CD4-positive, alpha-beta T cell (primary cell): ENCODE results near the gene DOCK4. TPM values are rescaled to one million over a fixed set of nuclear protein-coding genes. Genes with fewer than 3 reads are reported as not detected.

Experiments used
- ATAC-seq: fragments of 200-7000 bp; cut with Tn5 transposase; one replicate; pipeline ENCODE4 v1.10.0; 2022; ENCODE audit warnings: mild to moderate bottlenecking; ENCODE audit not compliant: poor library complexity
- CTCF ChIA-PET: fragments of 350-600 bp; sonication (Branson Sonifier 250); formaldehyde crosslinking; loops from one replicate; lab custom pipeline; 2021; ENCODE audit warnings: antibody characterized with exemption, inconsistent platforms; lab: Charles Lee
- POLR2A ChIA-PET: fragments of 350-600 bp; sonication (Branson Sonifier 250); formaldehyde crosslinking; loops from one replicate; lab custom pipeline; 2021; ENCODE audit warnings: antibody characterized with exemption, inconsistent platforms; lab: Charles Lee
- DNase-seq, 14 experiments: peaks; one replicate each; pipeline ENCODE4 v3.0.0-alpha.2; 2013 to 2020; ENCODE audit warnings: mixed read lengths in 2 of 14
- H3K27ac ChIP-seq, 2 donors: one replicate each; pipeline versions ENCODE4 v1.5.1 to v1.7.0; 2013; ENCODE audit warnings: low read length in 2 of 2, low read depth in 1 of 2, mild to moderate bottlenecking in 1 of 2
- H3K27me3 ChIP-seq, 2 experiments: 1 replicate in 1 of 2; 2 replicates in 1 of 2; pipeline versions ENCODE4 v1.6.1 to v1.7.0; 2013; ENCODE audit warnings: low read length in 2 of 2, control low read depth in 1 of 2, mild to moderate bottlenecking in 1 of 2, moderate library complexity in 1 of 2; ENCODE audit not compliant: insufficient read depth in 2 of 2, control insufficient read depth in 1 of 2
- H3K36me3 ChIP-seq: one replicate; pipeline ENCODE4 v1.6.1; 2013; ENCODE audit warnings: low read length, control low read depth; ENCODE audit not compliant: insufficient read depth
- H3K4me1 ChIP-seq: one replicate; pipeline ENCODE4 v1.6.1; 2013; ENCODE audit warnings: low read length, control low read depth; ENCODE audit not compliant: insufficient read depth
- H3K4me3 ChIP-seq: one replicate; pipeline ENCODE4 v1.5.1; 2013; ENCODE audit warnings: mild to moderate bottlenecking, low read length, moderate library complexity
- H3K9me3 ChIP-seq, 2 experiments: 1 replicate in 1 of 2; 2 replicates in 1 of 2; pipeline versions ENCODE4 v1.6.1 to v1.7.0; 2013; ENCODE audit warnings: low read length in 2 of 2, mild to moderate bottlenecking in 2 of 2, control low read depth in 1 of 2, moderate library complexity in 1 of 2; ENCODE audit not compliant: control insufficient read depth in 1 of 2, insufficient read depth in 1 of 2
- H3K27ac Mint-ChIP-seq: one replicate; pipeline ENCODE4 v1.8.0; 2020; ENCODE audit warnings: mixed read lengths
- H3K27me3 Mint-ChIP-seq: one replicate; pipeline ENCODE4 v1.8.0; 2021; ENCODE audit warnings: mixed read lengths
- H3K36me3 Mint-ChIP-seq: one replicate; pipeline ENCODE4 v1.8.0; 2021; ENCODE audit warnings: low read depth, mixed read lengths
- H3K4me1 Mint-ChIP-seq: one replicate; pipeline ENCODE4 v1.8.0; 2021; ENCODE audit warnings: low read depth, mixed read lengths
- H3K4me3 Mint-ChIP-seq: one replicate; pipeline ENCODE4 v1.8.0; 2020; ENCODE audit warnings: mild to moderate bottlenecking, mixed read lengths
- H3K9me3 Mint-ChIP-seq: one replicate; pipeline ENCODE4 v1.8.0; 2020; ENCODE audit warnings: mixed read lengths
- CTCF ChIP-seq: fragments of 200-600 bp; IDR thresholded peaks from one replicate; pipeline ENCODE4 v1.8.0; 2022; ENCODE audit warnings: antibody characterized with exemption, mild to moderate bottlenecking
- intact Hi-C, 2 experiments: fragments of 100-400 bp; cut with DNase I in 1 of 2; cut with micrococcal nuclease in 1 of 2; formaldehyde crosslinking; loops; one replicate each; pipeline versions ENCODE4 v1.15.1 to v1.9.0; 2023 to 2025; cut with DNase I, micrococcal nuclease
- total RNA-seq, 174 experiments: library from RNA in 2 of 174; stranded (reverse) in 2 of 174; gene quantifications; one replicate each; pipeline ENCODE4 v1.2.3 and lab custom pipeline; 2021 to 2026

Gene DOCK4
- total RNA-seq, 2 experiments from 2014 or later: 0.31 to 0.38 TPM

DNA sequence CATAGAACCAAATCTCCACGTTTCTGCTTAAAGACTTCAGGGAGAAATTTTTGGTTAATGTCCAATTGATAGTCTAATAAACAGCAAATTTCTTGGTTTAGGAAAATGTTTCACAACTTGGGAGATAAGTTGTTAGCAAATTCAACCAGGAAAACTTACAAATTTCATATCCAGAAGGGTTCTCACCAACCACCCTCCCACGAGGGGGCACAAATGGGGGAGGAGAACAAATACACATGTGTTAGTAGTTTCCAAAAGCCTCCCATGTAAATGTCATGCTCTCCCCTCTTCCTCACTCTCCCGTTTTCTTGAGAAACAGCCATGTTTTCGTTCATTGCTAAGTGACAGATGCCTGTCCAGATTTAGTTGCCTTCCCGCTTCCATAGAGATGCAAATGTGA, 10.5 kb downstream of the DOCK4 start:
- POLR2A ChIA-PET: no interaction called here
- no peaks in the 10 kb centered on the region for H3K9me3 ChIP-seq
- no peaks in the 10 kb centered on the region for H3K4me1 ChIP-seq
- Mint-ChIP-seq H3K27me3 (peaks cover 63% of the 10 kb centered on the region), H3K4me3 (no peak overlapping the region), H3K36me3 (no peaks in the 10 kb centered on the region), H3K9me3 (no peaks in the 10 kb centered on the region), H3K4me1 (no peaks in the 10 kb centered on the region), H3K27ac (no peak overlapping the region)
- intact Hi-C loops: loop anchor here in 1 of 2 experiments (5.0 kb wide), 1 partner anchor 628 kb away; no protein-coding TSS in a partner anchor
- CTCF ChIA-PET: no interaction called here
- ATAC-seq (no peak), DNase-seq (no peak)
- H3K27me3 ChIP-seq: peaks cover 9 to 53% of the 10 kb centered on the region in 2 experiments
- no peak overlapping the region for H3K27ac ChIP-seq
- no peak overlapping the region for H3K4me3 ChIP-seq
- H3K36me3 ChIP-seq: no peaks in the 10 kb centered on the region
- no peak for TF ChIP-seq CTCF

DNA sequence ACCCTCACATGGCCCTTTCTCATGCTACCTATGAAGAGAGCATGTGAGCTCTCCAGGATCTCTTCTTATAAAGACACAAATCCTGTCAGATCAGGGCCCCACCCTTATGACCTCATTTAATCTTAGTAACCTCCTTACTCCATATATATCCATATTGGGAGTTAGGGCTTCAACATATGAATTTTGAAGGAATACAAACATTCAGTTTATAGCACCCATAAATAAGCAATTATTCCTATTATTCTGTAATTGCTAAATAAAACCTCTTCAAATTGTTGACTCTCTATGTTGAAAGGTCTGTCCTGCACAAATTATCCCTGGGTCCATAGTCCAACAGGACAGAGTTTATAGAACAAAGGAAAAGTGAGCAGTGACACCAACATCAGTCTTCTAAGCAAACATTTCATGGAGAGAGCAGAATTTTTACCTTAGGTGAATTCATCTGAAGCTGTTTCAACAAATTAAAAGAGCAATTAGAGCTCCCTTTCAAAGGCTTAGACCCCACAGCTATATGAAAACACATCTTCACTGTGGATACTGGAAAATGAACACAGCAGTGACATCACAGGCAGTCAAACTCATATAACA, 12.2 kb downstream of the DOCK4 start:
- Histone ChIP-seq H3K27ac (no peak overlapping the region), H3K36me3 (no peaks in the 10 kb centered on the region), H3K27me3 (peaks cover 9 to 37% of the 10 kb centered on the region in 2 experiments), H3K4me1 (no peaks in the 10 kb centered on the region), H3K9me3 (no peaks in the 10 kb centered on the region), H3K4me3 (no peak overlapping the region)
- Mint-ChIP-seq H3K4me1 (no peaks in the 10 kb centered on the region), H3K36me3 (no peaks in the 10 kb centered on the region), H3K27me3 (peaks cover 55% of the 10 kb centered on the region), H3K9me3 (no peaks in the 10 kb centered on the region), H3K27ac (no peak overlapping the region), H3K4me3 (no peak overlapping the region)
- no peak for ATAC-seq
- no peak for DNase-seq
- ChIA-PET CTCF (no interaction called here), POLR2A (no interaction called here)
- no peak for TF ChIP-seq CTCF
- intact Hi-C loops: no loop called here

DNA sequence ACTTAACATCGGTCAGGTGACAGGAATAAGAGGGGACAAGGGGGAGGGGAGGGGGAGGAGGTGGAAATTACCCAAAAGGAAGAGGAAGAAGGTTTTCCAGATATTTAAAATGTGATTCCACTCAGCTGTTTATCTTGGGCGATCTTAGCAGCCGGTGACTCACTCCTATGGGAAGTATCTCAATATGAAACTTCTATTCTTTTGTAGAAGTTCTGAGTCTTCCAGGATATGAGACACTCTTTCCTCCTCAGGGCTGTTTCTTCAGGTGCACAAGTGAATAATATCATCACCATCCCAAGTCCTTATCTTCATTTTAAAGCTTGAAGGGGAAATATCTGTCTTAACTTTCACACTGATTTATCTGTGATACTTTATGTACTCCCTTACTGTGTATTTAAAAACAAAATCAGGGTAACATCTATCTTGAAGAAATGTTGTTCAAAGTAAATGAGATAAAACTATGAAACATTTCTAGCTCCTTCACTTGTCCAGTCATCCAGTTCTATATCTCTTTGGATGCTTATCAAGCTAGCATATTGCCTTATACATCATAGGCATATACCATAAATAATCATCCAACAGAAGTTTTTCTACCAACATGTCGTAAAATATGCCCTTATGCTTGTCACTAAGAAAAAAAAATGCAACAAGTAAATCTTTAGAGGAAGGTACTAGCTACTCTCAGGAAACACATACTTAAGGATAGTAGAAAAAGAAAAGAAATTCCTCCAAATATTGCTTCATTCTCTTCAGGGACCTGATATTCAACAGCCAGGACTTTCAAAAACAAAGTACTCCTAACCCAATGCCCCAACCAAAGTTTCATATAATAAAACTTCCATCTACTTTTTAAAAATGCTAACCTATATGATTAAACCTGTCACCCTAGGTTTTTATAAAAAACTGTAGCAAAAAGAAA, 13.7 kb downstream of the DOCK4 start:
- Histone ChIP-seq H3K27me3 (peaks cover 6 to 26% of the 10 kb centered on the region in 2 experiments), H3K27ac (no peak overlapping the region), H3K4me1 (no peaks in the 10 kb centered on the region), H3K4me3 (no peak overlapping the region), H3K9me3 (no peaks in the 10 kb centered on the region), H3K36me3 (no peaks in the 10 kb centered on the region)
- CTCF ChIA-PET: no interaction called here
- peaks cover 39% of the 10 kb centered on the region for H3K27me3 Mint-ChIP-seq
- no peak overlapping the region for H3K27ac Mint-ChIP-seq
- POLR2A ChIA-PET: no interaction called here
- no peaks in the 10 kb centered on the region for H3K9me3 Mint-ChIP-seq
- TF ChIP-seq CTCF: no peak
- H3K4me1 Mint-ChIP-seq: no peaks in the 10 kb centered on the region
- H3K4me3 Mint-ChIP-seq: no peak overlapping the region
- ATAC-seq: no peak
- no peak for DNase-seq
- intact Hi-C loops: no loop called here
- H3K36me3 Mint-ChIP-seq: no peaks in the 10 kb centered on the region
